Heart left ventricle (tissue), 16 donors: ENCODE results near the gene GSG1L. TPM values are rescaled to one million over a fixed set of nuclear protein-coding genes. Genes with fewer than 3 reads are reported as not detected.

Experiments used
- ATAC-seq, 4 donors: fragments of 200-7000 bp; cut with Tn5 transposase; one replicate each; pipeline ENCODE4 v1.9.1; 2020 to 2022; ENCODE audit warnings: moderate library complexity in 4 of 4, mild to moderate bottlenecking in 3 of 4, moderate number of reproducible peaks in 1 of 4
- DNase-seq, 5 donors: peaks; one replicate each; pipeline ENCODE4 v3.0.0-alpha.2; 2020
- H3K27ac ChIP-seq, 12 donors: fragments of 200-600 bp; sonication (generic) in 4 of 12; one replicate each; pipeline versions ENCODE4 v1.5.0 to v1.8.0; 2016 to 2022; ENCODE audit warnings: mild to moderate bottlenecking in 2 of 12
- H3K27me3 ChIP-seq, 9 donors: fragments of 200-600 bp; sonication (generic) in 2 of 9; one replicate each; pipeline versions ENCODE4 v1.5.1 to v1.8.0; 2016 to 2022; ENCODE audit warnings: mild to moderate bottlenecking in 3 of 9
- H3K36me3 ChIP-seq, 9 donors: fragments of 200-600 bp; sonication (generic) in 2 of 9; one replicate each; pipeline versions ENCODE4 v1.5.0 to v1.8.0; 2018 to 2022; ENCODE audit warnings: mild to moderate bottlenecking in 2 of 9
- H3K4me1 ChIP-seq, 12 donors: fragments of 200-600 bp; sonication (generic) in 4 of 12; one replicate each; pipeline versions ENCODE4 v1.5.0 to v1.8.0; 2016 to 2022; ENCODE audit warnings: mild to moderate bottlenecking in 3 of 12
- H3K4me3 ChIP-seq, 12 donors: fragments of 200-600 bp; sonication (generic) in 4 of 12; one replicate each; pipeline versions ENCODE4 v1.5.0 to v1.8.0; 2017 to 2022; ENCODE audit warnings: mild to moderate bottlenecking in 9 of 12, moderate library complexity in 4 of 12
- H3K9me3 ChIP-seq, 12 donors: fragments of 200-600 bp; sonication (generic) in 4 of 12; one replicate each; pipeline versions ENCODE4 v1.5.0 to v1.8.0; 2016 to 2022; ENCODE audit warnings: mild to moderate bottlenecking in 1 of 12
- CTCF ChIP-seq, 12 donors: fragments of 200-600 bp; sonication (generic) in 4 of 12; IDR thresholded peaks; one replicate each; pipeline versions ENCODE4 v1.5.0 to v1.8.0; 2018 to 2022; ENCODE audit warnings: antibody characterized with exemption in 12 of 12, mild to moderate bottlenecking in 5 of 12
- POLR2A ChIP-seq, 2 donors: fragments of 450-650 bp; IDR thresholded peaks; one replicate each; pipeline ENCODE4 v1.6.1; 2017; ENCODE audit warnings: antibody characterized with exemption in 2 of 2, mild to moderate bottlenecking in 2 of 2, moderate library complexity in 2 of 2
- WGBS, 4 donors: extraction: QIAGEN DNeasy Blood & Tissue Kit in 2 of 4; methylation state at CpG; one replicate each; pipeline versions ENCODE4 v1.1.5 to v1.1.7; 2013 to 2018; 5-methylcytosine and 5-hydroxymethylcytosine counted together
- intact Hi-C, 10 donors: fragments of 100-400 bp; cut with DNase I; formaldehyde crosslinking; loops; one replicate each; pipeline versions ENCODE4 v1.11.1 to v1.14.2; 2022
- polyA plus RNA-seq, 2 donors: library from polyadenylated mRNA; stranded (reverse); fragments of 200-250 nt; gene quantifications; one replicate each; pipeline ENCODE4 v1.2.3, GENCODE V29; 2013
- total RNA-seq, 9 donors: library from RNA; depleted of rRNA in 2 of 9; stranded (reverse); fragments of >200 nt in 2 of 9; fragmentation: NEBNext Ultra II Directional in 3 of 9; extraction: Animal tissue kit (Norgen Biotek cat#: 25700) in 3 of 9; gene quantifications; one replicate each; pipeline versions ENCODE4 v1.1.0 to v1.2.4, GENCODE V29; 2016 to 2023
- donor health status: ischemic (EF 13 %, LVEDD 7.1; RV severe dilation, severe dysfunction).
- donor health status: healthy with polysubstance abuse.
- donor health status: DM: no; HTN: yes; CAD: no.
- donor health status: DM: no; HTN: no; CAD: no.
- donor health status: ischemic (EF 25% LVEDD 6.9; RV normal size, moderate dysfunction).
- donor health status: ischemic (EF 25% LVEDD 5.7; RV mildly dilated, moderate dysfunction).
- donor health status: healthy.
- donor health status: DM: yes; HTN: yes; CAD: no.
- donor health status: ischemic (EF 35%, LVEDD 5.7; RV mildly dilated, moderate dysfunction).
- donor health status: nonischemic (EF 11% LVEDD 7.7; RV severe dilation, severe dysfunction).
- donor health status: DM: yes; HTN: yes; CAD: no.
- donor health status: PGD.
- donor health status: ischemic (EF 29% LVEDD 5.4; RV normal size, mild dysfunction).
- donor health status: nonischemic (EF 23%, LVEDD 6.1; RV moderate dilation, normal function).

Gene GSG1L
- total and polyA plus RNA-seq, 11 donors, result 0.11 to 8.7 (median 1.8) TPM; not detected in 4

DNA sequence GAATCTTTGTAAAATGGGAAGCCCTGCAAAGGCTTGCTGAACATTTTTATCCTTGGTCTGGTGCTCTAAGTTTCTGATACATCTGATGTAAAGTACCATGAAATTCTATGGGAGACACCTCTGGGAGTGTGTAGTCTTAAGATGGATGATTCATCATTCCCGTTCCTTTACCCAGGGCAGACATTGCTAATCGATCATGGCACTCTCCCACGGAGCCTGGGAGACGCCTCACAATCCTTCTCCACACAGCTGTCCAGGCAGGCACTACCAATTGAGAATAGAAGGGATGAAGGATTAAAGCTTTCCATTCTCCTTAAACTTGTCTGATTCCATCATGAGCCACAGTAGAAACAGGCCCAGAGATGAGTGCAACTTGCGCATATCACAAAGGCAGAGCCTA lies 144.8 kb downstream of the GSG1L start:
- no peak for TF ChIP-seq POLR2A (IDR thresholded peaks at IDR 0.05)
- TF ChIP-seq CTCF (IDR thresholded peaks at IDR 0.05), result no peak
- DNase-seq, result no peak
- H3K36me3 ChIP-seq, result no peaks in the 10 kb centered on the region
- no peak for ATAC-seq
- no peaks in the 10 kb centered on the region for H3K9me3 ChIP-seq
- WGBS, 4 donors, result 52 to 54% (median 53%) methylated on average over 5 of the region's 5 CpGs
- no peaks in the 10 kb centered on the region for H3K4me1 ChIP-seq
- intact Hi-C loops, result no loop called here
- no peak overlapping the region for H3K27ac ChIP-seq
- peaks cover 0 to 50% (median 0%) of the 10 kb centered on the region in 9 donors for H3K27me3 ChIP-seq
- no peak overlapping the region for H3K4me3 ChIP-seq

DNA sequence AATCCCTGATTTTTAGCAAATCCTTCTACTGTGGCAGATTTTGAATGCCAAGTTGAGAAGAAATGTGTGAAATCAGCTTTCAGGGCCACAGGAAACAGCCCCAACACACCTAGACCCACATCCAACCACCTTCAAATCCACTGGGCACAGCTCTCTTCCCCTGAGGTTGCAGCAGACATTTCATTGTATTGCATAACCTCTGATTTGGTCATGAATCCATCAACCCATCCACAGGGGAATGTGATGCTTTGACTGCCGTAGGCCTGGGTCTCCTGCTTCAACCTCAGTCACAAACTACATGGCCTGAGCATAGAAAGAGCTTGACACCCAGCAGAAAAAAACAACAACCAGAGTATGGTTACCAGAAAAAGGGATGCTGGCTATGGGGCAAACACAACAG lies 145.6 kb downstream of the GSG1L start:
- WGBS, 4 donors, result 75 to 93% (median 80%) methylated on average over 1 of the region's 1 CpG

DNA sequence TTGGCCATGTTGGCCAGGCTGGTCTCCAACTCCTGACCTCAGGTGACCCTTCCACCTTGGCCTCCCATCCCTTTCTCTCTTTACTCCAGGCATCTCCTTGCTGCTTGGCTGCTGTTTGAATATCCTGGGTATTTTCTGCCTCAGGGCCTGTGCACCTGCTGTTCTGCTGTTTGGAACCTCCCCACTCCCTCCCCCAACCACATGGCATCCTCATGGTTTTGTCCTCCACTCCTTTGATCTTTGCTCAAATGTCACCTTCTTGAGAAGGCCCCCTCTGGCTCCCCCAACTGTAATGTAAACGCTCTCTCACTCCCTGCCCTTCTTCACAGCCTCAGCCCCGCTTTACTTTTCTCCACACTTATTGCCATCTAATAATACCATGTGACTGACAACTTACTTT lies 152.0 kb downstream of the GSG1L start:
- 49 to 57% (median 54%) methylated on average over 2 of the region's 2 CpGs for WGBS, 4 donors
- Histone ChIP-seq H3K9me3 (no peaks in the 10 kb centered on the region), H3K4me3 (no peak overlapping the region), H3K27ac (no peak overlapping the region), H3K36me3 (no peaks in the 10 kb centered on the region), H3K27me3 (peaks cover 0 to 10% (median 0%) of the 10 kb centered on the region in 9 donors), H3K4me1 (no peaks in the 10 kb centered on the region)
- ATAC-seq, result no peak
- intact Hi-C loops, result no loop called here
- DNase-seq, result no peak
- TF ChIP-seq CTCF (IDR thresholded peaks at IDR 0.05) (no peak), POLR2A (IDR thresholded peaks at IDR 0.05) (no peak)

More for the DNA sequence above, 145.6 kb downstream of the GSG1L start:
- peaks cover 0 to 42% (median 0%) of the 10 kb centered on the region in 9 donors for H3K27me3 ChIP-seq
- no peaks in the 10 kb centered on the region for H3K4me1 ChIP-seq
- intact Hi-C loops, result no loop called here
- H3K9me3 ChIP-seq, result no peaks in the 10 kb centered on the region
- no peak for ATAC-seq
- TF ChIP-seq CTCF (IDR thresholded peaks at IDR 0.05), result no peak
- TF ChIP-seq POLR2A (IDR thresholded peaks at IDR 0.05), result no peak
- H3K4me3 ChIP-seq, result no peak overlapping the region
- no peak overlapping the region for H3K27ac ChIP-seq
- DNase-seq, result no peak
- no peaks in the 10 kb centered on the region for H3K36me3 ChIP-seq

DNA sequence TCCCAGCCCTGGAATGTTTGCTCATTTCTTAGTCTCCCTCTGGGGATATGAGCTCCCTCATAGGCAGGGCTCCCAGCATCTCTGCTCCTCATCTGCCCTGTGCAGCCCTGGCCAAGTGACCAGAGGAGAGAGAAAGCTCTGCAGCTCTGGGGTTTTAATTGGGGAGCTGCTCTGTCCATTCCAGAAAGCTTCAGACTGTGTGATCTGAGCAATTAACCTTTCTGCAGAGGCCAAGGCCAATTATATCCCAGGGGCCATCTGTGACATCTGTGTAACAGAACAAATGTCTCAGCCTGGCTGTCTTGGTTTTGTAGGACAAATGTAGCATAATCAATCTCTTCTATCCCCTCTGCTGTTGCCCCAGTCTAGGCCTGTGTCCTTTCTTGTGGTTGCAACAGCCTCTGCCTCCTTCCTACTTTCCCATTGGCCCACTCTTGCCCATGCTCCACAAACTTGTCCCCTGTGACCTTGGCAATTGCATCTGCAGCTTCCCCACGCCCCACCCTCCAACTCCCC lies 156.0 kb downstream of the GSG1L start:
- H3K4me3 ChIP-seq, result no peak overlapping the region
- no peaks in the 10 kb centered on the region for H3K4me1 ChIP-seq
- ATAC-seq (no peak), DNase-seq (no peak)
- intact Hi-C loops, result no loop called here
- H3K36me3 ChIP-seq, result no peaks in the 10 kb centered on the region
- H3K27ac ChIP-seq, result no peak overlapping the region
- peaks cover 0 to 15% (median 0%) of the 10 kb centered on the region in 9 donors for H3K27me3 ChIP-seq
- H3K9me3 ChIP-seq, result no peaks in the 10 kb centered on the region
- 40 to 74% (median 60%) methylated on average over 1 of the region's 1 CpG for WGBS, 4 donors
- TF ChIP-seq POLR2A (IDR thresholded peaks at IDR 0.05) (no peak), CTCF (IDR thresholded peaks at IDR 0.05) (no peak)
